Suprapubic skin (tissue), 4 donors: ENCODE results near the gene ICA1.

Experiments
- EP300 ChIP-seq: sonication (generic); formaldehyde crosslinking; IDR thresholded peaks from one replicate; pipeline ENCODE4 v1.6.1; 2017; ENCODE audit warnings: antibody characterized with exemption
- POLR2A ChIP-seq, 2 donors: fragments of 450-650 bp; IDR thresholded peaks; one replicate each; pipeline ENCODE4 v1.6.1; 2017; ENCODE audit warnings: antibody characterized with exemption in 2 of 2, mild to moderate bottlenecking in 2 of 2, moderate library complexity in 2 of 2
- POLR2AphosphoS5 ChIP-seq, 3 donors: sonication (generic); formaldehyde crosslinking; IDR thresholded peaks; one replicate each; pipeline ENCODE4 v1.6.1; 2017; ENCODE audit warnings: antibody characterized with exemption in 3 of 3
- TF ChIP-seq, protein P1 (sequence below), 2 donors: fragments of 200-600 bp in 1 of 2; fragments of 450-650 bp in 1 of 2; sonication (generic) in 1 of 2; IDR thresholded peaks; one replicate each; pipeline ENCODE4 v1.5.1; 2016 to 2019; ENCODE audit warnings: antibody characterized with exemption in 2 of 2, mild to moderate bottlenecking in 1 of 2, moderate library complexity in 1 of 2

DNA sequence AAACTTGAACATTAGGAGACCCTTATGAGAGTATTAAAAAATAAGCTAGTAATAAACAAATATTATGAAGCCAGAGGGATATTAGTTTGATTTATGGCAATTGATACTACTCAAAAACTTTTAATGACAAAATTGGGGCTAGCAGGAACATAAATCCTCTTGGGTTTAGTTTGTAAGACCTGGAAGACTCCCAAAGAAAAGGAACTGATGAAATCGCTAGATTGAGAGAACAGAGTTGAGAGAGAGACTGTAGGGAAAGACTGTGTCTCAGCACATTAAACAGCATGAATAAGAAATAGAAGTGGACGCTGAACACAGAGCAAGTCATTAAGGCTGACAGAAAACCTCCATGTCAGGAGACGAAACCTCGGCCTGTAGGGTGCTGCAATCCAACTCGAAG lies 56.4 kb downstream of the ICA1 start:
- TF ChIP-seq, protein P1, sequence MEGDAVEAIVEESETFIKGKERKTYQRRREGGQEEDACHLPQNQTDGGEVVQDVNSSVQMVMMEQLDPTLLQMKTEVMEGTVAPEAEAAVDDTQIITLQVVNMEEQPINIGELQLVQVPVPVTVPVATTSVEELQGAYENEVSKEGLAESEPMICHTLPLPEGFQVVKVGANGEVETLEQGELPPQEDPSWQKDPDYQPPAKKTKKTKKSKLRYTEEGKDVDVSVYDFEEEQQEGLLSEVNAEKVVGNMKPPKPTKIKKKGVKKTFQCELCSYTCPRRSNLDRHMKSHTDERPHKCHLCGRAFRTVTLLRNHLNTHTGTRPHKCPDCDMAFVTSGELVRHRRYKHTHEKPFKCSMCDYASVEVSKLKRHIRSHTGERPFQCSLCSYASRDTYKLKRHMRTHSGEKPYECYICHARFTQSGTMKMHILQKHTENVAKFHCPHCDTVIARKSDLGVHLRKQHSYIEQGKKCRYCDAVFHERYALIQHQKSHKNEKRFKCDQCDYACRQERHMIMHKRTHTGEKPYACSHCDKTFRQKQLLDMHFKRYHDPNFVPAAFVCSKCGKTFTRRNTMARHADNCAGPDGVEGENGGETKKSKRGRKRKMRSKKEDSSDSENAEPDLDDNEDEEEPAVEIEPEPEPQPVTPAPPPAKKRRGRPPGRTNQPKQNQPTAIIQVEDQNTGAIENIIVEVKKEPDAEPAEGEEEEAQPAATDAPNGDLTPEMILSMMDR (IDR thresholded peaks at IDR 0.05), result no peak
- TF ChIP-seq POLR2AphosphoS5 (IDR thresholded peaks at IDR 0.05), result no peak
- TF ChIP-seq POLR2A (IDR thresholded peaks at IDR 0.05), result no peak
- no peak for TF ChIP-seq EP300
